Panc1 (cell line): Measurements from ENCODE around the gene RALGPS1. TPM values are rescaled to one million over a fixed set of nuclear protein-coding genes. Genes with fewer than 3 reads are reported as not detected.

Source experiments
- ATAC-seq: fragments of 200-7000 bp; cut with Tn5 transposase; 2 replicates; pipeline ENCODE4 v1.9.1; 2020; ENCODE audit warnings: mild to moderate bottlenecking, moderate library complexity
- BruUV-seq: library from RNA; stranded (reverse); fragments of 400-500 nt; replicated peaks from 2 replicates; lab custom pipeline; 2021; lab: Mats Ljungman, UMichigan
- CTCF ChIA-PET: fragments of 300-600 bp; sonication (Branson Sonifier 250); formaldehyde crosslinking; loops from one replicate; lab custom pipeline; 2022; ENCODE audit warnings: antibody characterized with exemption; lab: Charles Lee
- POLR2A ChIA-PET: fragments of 300-600 bp; sonication (Branson Sonifier 250); formaldehyde crosslinking; loops from one replicate; lab custom pipeline; 2022; ENCODE audit warnings: antibody characterized with exemption; lab: Charles Lee
- DNase-seq: peaks from one replicate; pipeline ENCODE4 v3.0.0-alpha.2; 2010; ENCODE audit warnings: low read depth, low spot score
- H3K27ac ChIP-seq: 2 replicates; pipeline ENCODE4 v1.5.1; 2011; ENCODE audit warnings: mild to moderate bottlenecking, low read length, inconsistent platforms
- H3K27me3 ChIP-seq: fragments of 200-500 bp; sonication (Bioruptor generic); 2 replicates; pipeline ENCODE4 v1.6.0; 2014; ENCODE audit warnings: low read length, inconsistent platforms; ENCODE audit not compliant: control insufficient read depth, insufficient read depth
- H3K36me3 ChIP-seq: fragments of 200-500 bp; sonication (Bioruptor generic); 2 replicates; pipeline ENCODE4 v1.5.1; 2014; ENCODE audit warnings: inconsistent platforms, mild to moderate bottlenecking, low read length, moderate library complexity; ENCODE audit not compliant: control insufficient read depth, insufficient read depth
- H3K4me1 ChIP-seq: 2 replicates; pipeline ENCODE4 v1.5.1; 2011; ENCODE audit warnings: inconsistent platforms, mild to moderate bottlenecking, low read length, moderate library complexity; ENCODE audit not compliant: control insufficient read depth, insufficient read depth
- H3K4me3 ChIP-seq, 2 experiments: 2 replicates each; pipeline ENCODE4 v1.5.1; 2011 to 2012; ENCODE audit warnings: low read depth in 2 of 2, low read length in 2 of 2, mild to moderate bottlenecking in 2 of 2, inconsistent platforms in 1 of 2, moderate library complexity in 1 of 2
- H3K9me3 ChIP-seq: fragments of 200-500 bp; sonication (Bioruptor generic); 2 replicates; pipeline ENCODE4 v1.5.1; 2014; ENCODE audit warnings: low read depth, mild to moderate bottlenecking, inconsistent platforms, low read length, moderate library complexity; ENCODE audit not compliant: control insufficient read depth, insufficient read depth
- CTCF ChIP-seq: fragments of 450-650 bp; IDR thresholded peaks from 2 replicates; pipeline ENCODE4 v1.5.1; 2017; ENCODE audit warnings: mild to moderate bottlenecking
- POLR2AphosphoS5 ChIP-seq: IDR thresholded peaks from 2 replicates; pipeline ENCODE4 v1.6.1; 2012; ENCODE audit warnings: mild to moderate bottlenecking, low read depth, low read length, moderate library complexity
- REST ChIP-seq, 2 experiments: IDR thresholded peaks; 2 replicates each; pipeline ENCODE4 v1.6.1; 2011 to 2012; ENCODE audit warnings: low read depth in 2 of 2, control low read depth in 1 of 2, low read length in 1 of 2, mild to moderate bottlenecking in 1 of 2, moderate library complexity in 1 of 2; ENCODE audit not compliant: insufficient read depth in 1 of 2
- SIN3A ChIP-seq: IDR thresholded peaks from 2 replicates; pipeline ENCODE4 v1.6.1; 2012; ENCODE audit warnings: low read depth, mild to moderate bottlenecking, low read length, moderate library complexity, borderline replicate concordance; ENCODE audit not compliant: insufficient read depth
- TCF7L2 ChIP-seq: IDR thresholded peaks from 2 replicates; pipeline ENCODE4 v1.6.1; 2011; ENCODE audit warnings: mild to moderate bottlenecking, low read depth, low read length, inconsistent platforms
- in situ Hi-C: cut with HindIII; loops from 2 replicates; pipeline ENCODE4 v1.10.0; 2016; ENCODE audit warnings: low sequenced_read_pairs, low pct_unique_long_range_greater_than_20kb
- intact Hi-C: fragments of 100-400 bp; cut with micrococcal nuclease; formaldehyde crosslinking; loops from one replicate; pipeline ENCODE4 v1.10.0; 2022; ENCODE audit not compliant: unreplicated experiment
- total RNA-seq: library from RNA; stranded (reverse); gene quantifications from one replicate; pipeline ENCODE4 v1.2.1, GENCODE V29; 2021; ENCODE audit not compliant: unreplicated experiment

The RALGPS1 gene
- total RNA-seq, 1 experiment from 2014 or later: 7.2 TPM

GRCh38 chr9:127090341-127090985 is 175.9 kb downstream of the RALGPS1 start:
- Histone ChIP-seq H3K4me1 (no peaks in the 10 kb centered on the region), H3K27me3 (no peaks in the 10 kb centered on the region), H3K9me3 (no peaks in the 10 kb centered on the region), H3K36me3 (no peaks in the 10 kb centered on the region), H3K27ac (no peak overlapping the region), H3K4me3 (no peak overlapping the region)
- no TSS peak for BruUV-seq
- TF ChIP-seq TCF7L2: no peak
- TF ChIP-seq SIN3A: no peak
- no peak for TF ChIP-seq POLR2AphosphoS5
- TF ChIP-seq REST (IDR thresholded peaks at IDR 0.05; ENCODE audit: insufficient read depth in 1 of 2, low read depth in 2 of 2, low read length in 1 of 2): no peak
- TF ChIP-seq CTCF: no peak
- ATAC-seq (no peak), DNase-seq (no peak)
- intact Hi-C loops: no loop called here
- ChIA-PET POLR2A (no interaction called here), CTCF (no interaction called here)
- in situ Hi-C loops: no loop called here

GRCh38 chr9:127091526-127091925 is 176.9 kb downstream of the RALGPS1 start:
- BruUV-seq: no TSS peak
- ChIA-PET POLR2A (no interaction called here), CTCF (no interaction called here)
- Histone ChIP-seq H3K9me3 (no peaks in the 10 kb centered on the region), H3K27ac (no peak overlapping the region), H3K4me3 (no peak overlapping the region), H3K27me3 (no peaks in the 10 kb centered on the region), H3K4me1 (no peaks in the 10 kb centered on the region), H3K36me3 (no peaks in the 10 kb centered on the region)
- intact Hi-C loops: no loop called here
- DNase-seq (no peak), ATAC-seq (no peak)
- no peak for TF ChIP-seq SIN3A
- no peak for TF ChIP-seq POLR2AphosphoS5
- no peak for TF ChIP-seq REST (IDR thresholded peaks at IDR 0.05; ENCODE audit: insufficient read depth in 1 of 2, low read depth in 2 of 2, low read length in 1 of 2)
- TF ChIP-seq CTCF: no peak
- in situ Hi-C loops: no loop called here
